Keratinocyte (primary cell): ENCODE data around the gene PPP2R1A. TPM values are rescaled to one million over a fixed set of nuclear protein-coding genes. Genes with fewer than 3 reads are reported as not detected.

Source experiments
- DNase-seq: peaks from one replicate; pipeline ENCODE4 v3.0.0-alpha.2; 2011; ENCODE audit warnings: low read depth, missing footprints, low spot score
- FAIRE-seq: peaks from 2 replicates; lab custom pipeline; 2011; peaks lifted over from hg19 to GRCh38; lab: Jason Lieb, UNC
- H2AFZ ChIP-seq: 2 replicates; pipeline ENCODE4 v1.6.0; 2012; ENCODE audit warnings: low read length, control low read depth, inconsistent platforms; ENCODE audit not compliant: control insufficient read depth
- H3K27ac ChIP-seq: 2 replicates; pipeline ENCODE4 v1.5.1; 2011; ENCODE audit warnings: low read length; ENCODE audit not compliant: control insufficient read depth, insufficient read depth
- H3K27me3 ChIP-seq: 3 replicates; pipeline ENCODE4 v1.6.0; 2011; ENCODE audit warnings: low read length; ENCODE audit not compliant: control insufficient read depth, insufficient read depth; ENCODE audit errors: extremely low read depth
- H3K36me3 ChIP-seq, 2 experiments: 2 replicates in 1 of 2; 3 replicates in 1 of 2; pipeline ENCODE4 v1.5.1; 2011; ENCODE audit warnings: low read length in 2 of 2, mild to moderate bottlenecking in 1 of 2; ENCODE audit not compliant: control insufficient read depth in 2 of 2, insufficient read depth in 2 of 2; ENCODE audit errors: extremely low read depth in 1 of 2
- H3K4me1 ChIP-seq: 3 replicates; pipeline ENCODE4 v1.5.1; 2011; ENCODE audit warnings: low read length; ENCODE audit not compliant: control insufficient read depth, insufficient read depth; ENCODE audit errors: extremely low read depth
- H3K4me2 ChIP-seq: 3 replicates; pipeline ENCODE4 v1.6.0; 2011; ENCODE audit warnings: low read depth, low read length; ENCODE audit not compliant: control insufficient read depth, insufficient read depth; ENCODE audit errors: extremely low read depth
- H3K4me3 ChIP-seq, 3 experiments: fragments of 200-600 bp in 1 of 3; sonication (generic) in 1 of 3; 2 replicates in 2 of 3; 3 replicates in 1 of 3; pipeline ENCODE4 v1.5.1; 2011 to 2016; ENCODE audit warnings: low read length in 3 of 3, mild to moderate bottlenecking in 3 of 3, control low read depth in 2 of 3, inconsistent platforms in 1 of 3, low read depth in 1 of 3, mixed read lengths in 1 of 3, mixed run types in 1 of 3, moderate library complexity in 1 of 3; ENCODE audit not compliant: control insufficient read depth in 2 of 3, insufficient read depth in 2 of 3; ENCODE audit errors: extremely low read depth in 1 of 3
- H3K79me2 ChIP-seq: 2 replicates; pipeline ENCODE4 v1.6.0; 2012; ENCODE audit warnings: low read length; ENCODE audit not compliant: control insufficient read depth, insufficient read depth
- H3K9ac ChIP-seq: 3 replicates; pipeline ENCODE4 v1.6.0; 2011; ENCODE audit warnings: low read length; ENCODE audit not compliant: control insufficient read depth, insufficient read depth; ENCODE audit errors: extremely low read depth
- H3K9me1 ChIP-seq: 3 replicates; pipeline ENCODE4 v1.6.0; 2011; ENCODE audit warnings: low read length; ENCODE audit not compliant: control insufficient read depth, insufficient read depth; ENCODE audit errors: extremely low read depth
- H3K9me3 ChIP-seq: 2 replicates; pipeline ENCODE4 v1.5.1; 2012; ENCODE audit warnings: low read depth, low read length; ENCODE audit not compliant: control insufficient read depth
- H4K20me1 ChIP-seq: 3 replicates; pipeline ENCODE4 v1.6.0; 2011; ENCODE audit warnings: low read length; ENCODE audit not compliant: control insufficient read depth, insufficient read depth; ENCODE audit errors: extremely low read depth
- EZH2 ChIP-seq: IDR thresholded peaks from one replicate; pipeline ENCODE4 v1.6.1; 2012; ENCODE audit warnings: inconsistent platforms, mild to moderate bottlenecking, low read length, moderate library complexity
- dilution Hi-C: fragments of 300-500 bp; cut with MboI; formaldehyde crosslinking; loops from one replicate; pipeline ENCODE4 v1.7.0; 2020; ENCODE audit warnings: low sequenced_read_pairs; ENCODE audit not compliant: extremely low pct_ligation_motif_present
- polyA plus RNA-seq, 5 experiments: library from polyadenylated mRNA; depleted of rRNA in 3 of 5; stranded (reverse) in 3 of 5; stranded (forward) in 1 of 5; unstranded in 1 of 5; fragments of >200 nt; gene quantifications; 1 replicate in 1 of 5; 2 replicates in 3 of 5; 3 replicates in 1 of 5; pipeline versions ENCODE4 v1.2.1 to v1.2.3, GENCODE V29; 2011 to 2012; ENCODE audit warnings: missing spikeins in 2 of 5, low read depth in 1 of 5, low replicate concordance in 1 of 5
- TF ChIP-seq, protein P1 (sequence below), 3 experiments: IDR thresholded peaks in 1 of 3; conservative IDR thresholded peaks in 1 of 3; optimal IDR thresholded peaks in 1 of 3; 2 replicates in 2 of 3; 3 replicates in 1 of 3; pipeline versions ENCODE3 to v1.5.1; 2011; ENCODE audit warnings: low read length in 3 of 3, mild to moderate bottlenecking in 3 of 3, moderate library complexity in 2 of 3, control low read depth in 1 of 3, inconsistent platforms in 1 of 3; ENCODE audit not compliant: insufficient read depth in 2 of 3; ENCODE audit errors: extremely low read depth in 1 of 3

PPP2R1A gene
- polyA plus RNA-seq, 1 donor (not counting 4 experiments of a cell fraction or from before 2014, with no cell fraction given): 130 TPM

DNA sequence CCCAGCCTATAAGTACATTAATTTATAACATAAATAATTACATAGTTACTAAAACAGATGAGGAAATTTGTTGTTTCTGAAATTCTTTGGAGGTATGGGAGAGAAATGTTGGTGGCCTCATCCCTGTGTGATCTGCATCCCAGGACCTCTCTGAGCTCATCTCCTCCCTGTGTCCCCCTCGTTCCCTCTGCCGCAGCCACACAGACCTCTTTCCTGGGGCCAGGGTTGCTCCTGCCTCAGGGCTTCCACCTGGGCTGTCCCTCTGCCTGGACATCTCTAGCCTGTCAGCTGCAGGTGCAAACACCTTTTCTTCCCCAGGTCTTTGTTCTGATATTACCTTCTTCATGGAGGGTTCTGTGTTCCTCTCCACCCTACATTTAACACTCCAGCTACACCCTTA is 83.4 kb downstream of the PPP2R1A start:
- Histone ChIP-seq H3K9me3 (no peaks in the 10 kb centered on the region), H3K79me2 (peaks cover 76% of the 10 kb centered on the region), H3K9me1 (no peaks in the 10 kb centered on the region), H3K4me3 (no peak overlapping the region), H2AFZ (no peak overlapping the region), H3K36me3 (peaks cover 10 to 12% of the 10 kb centered on the region in 2 experiments), H3K27ac (no peak overlapping the region), H3K27me3 (no peaks in the 10 kb centered on the region), H3K9ac (no peak overlapping the region), H4K20me1 (no peaks in the 10 kb centered on the region), H3K4me2 (no peak overlapping the region), H3K4me1 (peaks cover 4% of the 10 kb centered on the region)
- FAIRE-seq (no peak), DNase-seq (no peak)
- TF ChIP-seq, protein P1, sequence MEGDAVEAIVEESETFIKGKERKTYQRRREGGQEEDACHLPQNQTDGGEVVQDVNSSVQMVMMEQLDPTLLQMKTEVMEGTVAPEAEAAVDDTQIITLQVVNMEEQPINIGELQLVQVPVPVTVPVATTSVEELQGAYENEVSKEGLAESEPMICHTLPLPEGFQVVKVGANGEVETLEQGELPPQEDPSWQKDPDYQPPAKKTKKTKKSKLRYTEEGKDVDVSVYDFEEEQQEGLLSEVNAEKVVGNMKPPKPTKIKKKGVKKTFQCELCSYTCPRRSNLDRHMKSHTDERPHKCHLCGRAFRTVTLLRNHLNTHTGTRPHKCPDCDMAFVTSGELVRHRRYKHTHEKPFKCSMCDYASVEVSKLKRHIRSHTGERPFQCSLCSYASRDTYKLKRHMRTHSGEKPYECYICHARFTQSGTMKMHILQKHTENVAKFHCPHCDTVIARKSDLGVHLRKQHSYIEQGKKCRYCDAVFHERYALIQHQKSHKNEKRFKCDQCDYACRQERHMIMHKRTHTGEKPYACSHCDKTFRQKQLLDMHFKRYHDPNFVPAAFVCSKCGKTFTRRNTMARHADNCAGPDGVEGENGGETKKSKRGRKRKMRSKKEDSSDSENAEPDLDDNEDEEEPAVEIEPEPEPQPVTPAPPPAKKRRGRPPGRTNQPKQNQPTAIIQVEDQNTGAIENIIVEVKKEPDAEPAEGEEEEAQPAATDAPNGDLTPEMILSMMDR (optimal IDR thresholded peaks at IDR 0.05 in 1 of 3, IDR thresholded peaks at IDR 0.05 in 1 of 3, conservative IDR thresholded peaks at IDR 0.05 in 1 of 3; ENCODE audit: extremely low read depth in 1 of 3, insufficient read depth in 2 of 3, low read length in 3 of 3): no peak
- no peak for TF ChIP-seq EZH2
- dilution Hi-C loops: no loop called here

DNA sequence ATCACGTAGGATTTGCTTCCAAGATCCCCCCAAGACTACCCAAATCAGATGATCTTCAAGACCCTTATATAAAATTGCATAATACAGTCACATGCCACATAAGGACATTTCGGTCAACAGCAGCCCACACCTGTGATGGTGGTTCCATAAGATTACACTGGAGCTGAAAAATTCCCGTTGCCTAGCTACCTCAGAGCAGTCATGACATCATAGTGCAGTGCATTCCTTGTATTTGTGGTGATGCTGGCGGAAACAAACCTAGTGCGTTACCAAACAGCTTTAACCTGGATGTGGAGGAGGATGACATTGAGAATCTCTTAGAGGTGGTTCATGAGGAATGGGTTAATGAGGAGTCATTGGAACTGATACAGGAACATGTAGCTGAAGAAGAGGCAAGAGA is 84.3 kb downstream of the PPP2R1A start:
- Histone ChIP-seq H3K4me3 (no peak overlapping the region), H3K4me2 (no peak overlapping the region), H2AFZ (no peak overlapping the region), H3K9ac (no peak overlapping the region), H3K9me3 (no peaks in the 10 kb centered on the region), H4K20me1 (no peaks in the 10 kb centered on the region), H3K27me3 (no peaks in the 10 kb centered on the region), H3K27ac (no peak overlapping the region), H3K9me1 (no peaks in the 10 kb centered on the region), H3K79me2 (peaks cover 85% of the 10 kb centered on the region), H3K4me1 (peaks cover 4% of the 10 kb centered on the region), H3K36me3 (peaks cover 10 to 12% of the 10 kb centered on the region in 2 experiments)
- dilution Hi-C loops: no loop called here
- no peak for TF ChIP-seq EZH2
- TF ChIP-seq, protein P1 (optimal IDR thresholded peaks at IDR 0.05 in 1 of 3, IDR thresholded peaks at IDR 0.05 in 1 of 3, conservative IDR thresholded peaks at IDR 0.05 in 1 of 3; ENCODE audit: extremely low read depth in 1 of 3, insufficient read depth in 2 of 3, low read length in 3 of 3): no peak
- FAIRE-seq (no peak), DNase-seq (no peak)
